ENCODE measurements around the gene STARD9.
"Not testable (repeated sequence)": the region's sequence is repeated elsewhere in the genome, so short reads cannot be mapped to it uniquely, and the experiment has no call there.

STARD9 gene

DNA sequence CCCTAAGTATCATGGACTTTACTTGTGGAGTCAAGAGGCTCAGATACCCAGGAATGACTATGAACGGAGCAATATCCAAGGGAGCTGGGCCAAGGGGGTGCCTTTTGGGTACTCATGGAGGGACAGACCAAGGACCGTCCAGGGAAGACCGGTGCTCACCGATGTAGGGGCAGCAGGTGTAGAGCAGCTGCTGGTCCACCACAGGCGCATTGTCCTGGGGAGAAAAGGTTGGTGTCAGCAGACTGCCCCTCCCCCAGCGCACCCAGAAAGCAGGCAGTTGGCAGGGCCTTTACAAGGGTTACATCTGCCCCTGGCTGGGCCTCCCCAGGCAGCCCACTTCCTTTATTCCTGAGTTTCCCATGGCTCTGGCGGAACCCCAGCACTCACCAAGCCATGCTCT lies 154.0 kb downstream of the STARD9 start:
- DNase-seq (ENCODE audit: low read depth in 2 of 2): no peak

GRCh38 chr15:42730135-42730534 lies 154.7 kb downstream of the STARD9 start:
- no peak for DNase-seq (ENCODE audit: low read depth in 2 of 2)

DNA sequence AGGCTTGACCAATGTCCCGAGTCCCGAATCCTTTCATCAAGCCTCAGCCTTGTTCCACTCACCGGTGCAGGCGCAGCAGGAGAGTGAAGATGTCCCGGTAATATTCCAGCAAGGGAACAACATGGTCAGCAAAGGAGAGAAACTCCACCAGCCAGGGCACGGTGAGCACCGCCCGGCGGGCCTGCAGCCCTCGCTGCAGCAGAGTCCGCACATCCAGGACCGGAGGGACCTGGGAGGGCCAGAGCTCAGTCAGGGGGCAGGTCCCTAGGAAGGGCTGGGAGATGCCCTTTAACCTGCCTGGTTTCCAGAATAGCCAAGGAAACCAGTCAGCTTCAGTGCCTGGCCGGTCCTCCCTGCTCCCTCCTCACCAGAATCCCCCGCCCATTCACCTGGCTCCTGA lies 155.1 kb downstream of the STARD9 start:
- DNase-seq (ENCODE audit: low read depth in 2 of 2): no peak

DNA sequence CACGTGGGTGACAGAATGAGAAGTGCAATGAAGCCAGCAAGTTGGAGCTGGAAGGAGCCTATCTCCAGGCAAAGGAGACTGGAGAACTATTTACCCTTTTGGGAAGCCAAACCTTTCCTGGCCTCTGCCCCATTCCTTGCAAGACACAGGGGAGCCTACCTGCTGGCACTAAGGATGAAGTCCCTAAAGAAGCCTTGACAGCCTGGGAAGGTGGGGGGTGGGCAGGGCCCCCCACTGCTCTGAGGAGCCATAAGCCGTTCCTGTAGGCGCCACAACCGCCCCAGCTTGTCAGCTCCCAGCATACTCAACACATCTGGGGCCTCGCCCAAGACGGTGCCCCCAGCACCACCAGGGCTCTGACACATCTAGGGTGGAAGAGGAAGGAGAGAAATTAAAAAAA lies 156.1 kb downstream of the STARD9 start:
- no peak for DNase-seq (ENCODE audit: low read depth in 2 of 2)

- no peak for DNase-seq (ENCODE audit: low read depth in 2 of 2)
Observed at GRCh38 chr15:42732095-42732827, 156.9 kb downstream of the STARD9 start.

DNA sequence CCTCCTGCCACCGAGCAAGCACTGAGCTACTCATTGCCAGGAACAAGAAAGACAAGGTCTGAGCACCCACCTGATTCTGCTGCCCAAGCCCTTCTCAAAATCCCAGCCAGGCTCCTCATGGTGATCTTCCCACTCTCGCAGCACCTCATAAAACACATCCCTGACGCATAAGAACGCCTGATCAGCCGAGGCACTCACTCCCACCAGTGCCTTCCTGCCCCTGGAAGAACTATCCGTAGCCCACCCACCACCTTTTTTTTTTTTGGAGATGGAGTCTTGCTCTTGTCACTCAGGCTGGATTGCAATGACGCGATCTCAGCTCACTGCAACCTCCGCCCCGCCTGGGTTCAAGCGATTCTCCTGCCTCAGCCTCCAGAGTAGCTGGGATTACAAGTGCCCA lies 157.6 kb downstream of the STARD9 start:
- no peak for DNase-seq (ENCODE audit: low read depth in 2 of 2)

GRCh38 chr15:42734076-42734672 lies 158.8 kb downstream of the STARD9 start:
- DNase-seq (ENCODE audit: low read depth in 2 of 2): no peak

DNA sequence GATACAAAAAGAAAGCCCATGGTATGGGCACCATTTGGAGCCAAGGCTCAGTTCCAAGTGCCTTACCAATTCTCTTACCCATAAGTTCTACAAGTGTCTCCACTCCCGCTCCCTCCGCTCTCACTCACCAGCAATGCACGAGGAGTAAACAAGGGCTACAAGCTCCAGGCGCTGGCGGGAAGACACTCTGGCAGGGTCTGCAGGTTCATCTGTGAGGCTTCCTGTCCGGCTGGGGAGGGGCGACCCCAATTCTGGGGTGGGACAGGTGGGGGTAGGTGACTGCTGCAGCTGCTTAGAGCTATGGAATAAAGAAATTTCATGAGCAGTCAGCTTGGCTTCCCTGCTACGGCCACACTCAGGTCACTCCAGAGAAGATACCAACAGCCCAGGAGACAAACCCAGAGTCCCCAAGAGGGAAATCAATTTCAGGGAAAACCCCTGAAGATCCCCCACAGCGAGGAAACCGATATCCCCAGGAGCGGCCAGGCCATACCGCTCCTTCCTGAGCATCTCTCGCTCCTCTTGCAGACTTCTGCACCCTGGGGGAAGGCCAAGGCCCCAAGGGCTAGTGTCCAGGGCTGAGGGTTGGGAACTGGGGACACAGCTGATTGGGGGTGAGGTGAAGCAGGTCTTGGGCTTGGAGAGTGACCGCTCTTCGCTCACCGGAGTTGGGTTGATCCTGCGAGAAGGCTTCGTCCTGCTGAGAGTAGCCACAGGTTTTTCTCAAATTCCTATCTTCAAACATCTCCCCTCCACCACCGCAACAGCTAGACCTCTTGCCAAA lies 160.2 kb downstream of the STARD9 start:
- DNase-seq (ENCODE audit: low read depth in 2 of 2): no peak

DNA sequence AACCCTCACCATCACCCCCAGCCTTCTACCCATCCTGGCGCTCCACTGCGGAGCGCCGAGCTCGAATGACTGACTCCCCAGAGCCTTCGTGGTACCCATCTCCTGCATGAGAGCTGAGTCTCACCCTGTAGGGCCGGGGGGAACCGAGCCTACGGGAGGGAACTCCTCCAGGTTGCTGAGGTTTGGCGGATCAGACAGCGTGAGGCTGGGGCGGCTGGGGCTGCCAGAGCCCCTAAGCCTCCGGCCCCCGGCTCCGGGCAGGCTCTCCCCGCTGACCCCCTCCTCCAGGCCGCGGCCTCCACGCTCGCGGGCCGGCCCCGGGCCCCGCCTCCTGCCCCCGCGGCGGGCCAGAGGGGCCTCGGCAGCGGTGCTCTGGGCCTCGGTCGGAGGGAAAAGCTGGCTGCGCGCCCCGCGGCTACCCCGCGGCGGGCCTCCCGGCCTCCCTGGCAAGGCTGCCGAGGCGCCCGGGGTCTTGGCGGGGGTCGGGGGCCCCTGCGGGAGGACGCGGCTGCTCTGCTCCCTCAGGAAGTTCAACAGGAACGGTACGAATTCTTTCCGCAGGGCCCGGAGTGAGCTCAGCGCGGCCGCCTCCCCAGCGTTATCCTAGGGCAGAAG lies 160.9 kb downstream of the STARD9 start:
- DNase-seq (ENCODE audit: low read depth in 2 of 2): no peak

DNA sequence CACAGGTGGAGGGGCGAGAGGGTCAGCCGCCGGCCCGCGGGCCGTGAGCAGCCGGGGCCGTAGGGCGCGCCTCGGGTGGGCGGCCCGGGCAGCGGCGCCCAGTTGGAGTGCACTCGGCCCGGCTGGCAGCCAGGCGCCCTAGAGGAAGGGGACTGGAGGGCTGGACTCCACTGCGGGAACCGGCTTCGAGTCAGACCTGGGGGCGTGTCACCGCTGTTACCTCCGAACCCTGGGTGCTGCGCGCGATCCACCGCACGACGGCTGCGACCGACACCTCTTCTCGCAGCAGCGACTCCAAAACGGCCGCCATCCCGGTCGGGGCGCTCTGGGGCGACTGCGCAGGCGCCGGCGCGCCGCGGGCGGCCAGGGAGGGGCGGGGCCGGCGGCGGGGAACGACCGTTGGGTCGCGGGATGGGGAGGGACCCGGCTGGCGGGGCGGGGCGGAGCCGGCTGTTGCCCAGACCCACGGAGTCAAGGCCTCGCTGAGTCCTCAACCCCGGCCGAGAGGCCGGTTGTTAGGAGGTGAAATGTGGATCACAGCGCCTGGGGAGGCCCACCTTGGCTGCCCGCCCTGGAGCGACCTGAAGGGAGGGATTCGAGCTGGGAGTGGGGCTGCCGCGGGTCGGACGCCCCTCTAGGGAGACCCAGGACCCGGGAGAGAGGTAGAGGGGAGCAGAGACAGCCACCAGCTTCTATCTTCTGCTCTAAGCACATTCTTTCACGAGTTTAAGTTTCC lies 161.6 kb downstream of the STARD9 start, which contains the start of gene CDAN1:
CDAN1 (minus strand) TSS at position 336 of the 736 bp plus-strand sequence; CDS start at position 310, 26 bp downstream.
- DNase-seq (ENCODE audit: low read depth in 2 of 2): peak; percentile 43 to 47

DNA sequence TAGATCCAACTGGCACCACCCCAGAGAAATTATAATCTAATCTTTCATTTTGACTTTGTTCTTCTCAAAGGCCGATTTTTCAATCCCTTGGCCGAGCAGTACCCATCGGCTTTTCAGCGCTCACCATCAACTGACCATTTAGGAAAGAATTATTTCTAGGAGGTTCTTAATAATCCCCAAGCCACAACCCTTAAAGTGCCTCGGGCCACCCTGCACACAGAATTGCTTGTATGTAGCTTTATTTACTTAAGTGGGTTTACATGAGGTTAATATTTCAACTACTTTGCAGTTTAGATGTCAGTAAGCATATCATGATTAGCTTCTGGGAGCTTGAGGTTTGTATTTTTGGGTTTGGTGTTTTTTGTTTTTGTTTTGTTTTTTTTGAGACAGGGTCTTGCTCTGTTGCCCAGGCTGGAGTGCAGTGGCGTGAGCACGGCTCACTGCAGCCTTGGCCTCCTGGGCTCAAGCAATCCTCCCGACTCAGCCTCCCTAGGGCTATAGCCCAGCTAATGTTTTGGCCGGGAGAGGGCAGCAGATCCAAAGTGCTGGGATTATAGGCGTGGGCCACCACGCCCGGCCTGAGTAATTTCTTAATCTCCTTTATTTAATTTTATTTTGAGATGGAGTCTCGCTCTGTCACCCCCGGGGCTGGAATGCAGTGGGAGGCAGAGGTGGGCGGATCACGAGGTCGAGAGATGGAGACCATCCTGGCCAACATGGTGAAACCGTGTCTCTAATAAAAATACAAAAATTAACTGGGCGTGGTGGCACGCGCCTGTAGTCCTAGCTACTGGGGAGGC lies 162.3 kb downstream of the STARD9 start:
- DNase-seq (ENCODE audit: low read depth in 2 of 2): no peak

DNA sequence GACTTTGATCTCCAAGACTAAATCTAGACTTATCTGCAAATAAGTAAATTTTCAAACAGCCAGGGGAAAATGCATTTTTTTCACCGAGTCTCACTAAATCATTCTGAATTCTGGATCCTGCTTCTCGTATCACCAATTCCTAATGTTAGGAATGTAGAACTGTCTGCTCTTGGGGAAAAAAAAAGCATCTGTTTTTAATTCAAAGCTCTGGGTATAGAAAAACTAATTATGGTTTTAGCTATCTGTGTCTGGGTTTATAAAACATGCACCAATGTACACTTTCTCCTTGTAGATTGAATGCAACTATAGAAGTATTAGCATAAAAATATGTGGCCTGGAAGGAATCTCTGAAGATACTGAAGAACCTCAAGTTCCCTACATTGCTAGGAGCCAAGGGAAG lies 166.3 kb downstream of the STARD9 start:
- peak; percentile 47 to 59 for DNase-seq (ENCODE audit: low read depth in 2 of 2)

GRCh38 chr15:42742149-42742548 lies 166.7 kb downstream of the STARD9 start:
- no peak for DNase-seq (ENCODE audit: low read depth in 2 of 2)

- DNase-seq (ENCODE audit: low read depth in 2 of 2): no peak
Observed at GRCh38 chr15:42744195-42744594, 168.8 kb downstream of the STARD9 start.

- no peak for DNase-seq (ENCODE audit: low read depth in 2 of 2)
Observed at GRCh38 chr15:42749266-42749665, 173.9 kb downstream of the STARD9 start.

GRCh38 chr15:42750306-42750705 lies 174.9 kb downstream of the STARD9 start:
- no peak for DNase-seq (ENCODE audit: low read depth in 2 of 2)

DNA sequence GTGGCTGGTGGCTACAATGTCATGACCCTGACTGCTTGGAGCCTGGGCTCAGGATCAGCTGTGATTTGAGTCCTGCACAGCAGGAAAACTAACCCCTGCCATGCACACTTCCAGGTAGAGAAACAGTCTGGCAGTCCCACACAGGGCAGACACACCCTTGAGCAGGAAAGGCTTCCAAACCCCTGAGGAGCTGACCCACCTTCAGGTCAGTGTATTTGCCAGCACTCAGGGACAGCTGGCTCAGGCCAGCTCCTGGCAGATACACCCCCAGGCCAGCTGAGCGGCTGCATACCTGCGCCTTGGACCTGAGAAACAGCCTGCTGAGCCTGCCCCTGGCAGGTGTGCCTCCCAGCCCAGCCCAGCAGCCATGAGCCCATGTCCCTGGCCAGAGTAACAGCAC lies 183.7 kb downstream of the STARD9 start:
- DNase-seq (ENCODE audit: low read depth in 2 of 2): no peak

- no peak for DNase-seq (ENCODE audit: low read depth in 2 of 2)
Observed at GRCh38 chr15:42760759-42761158, 185.4 kb downstream of the STARD9 start.

DNA sequence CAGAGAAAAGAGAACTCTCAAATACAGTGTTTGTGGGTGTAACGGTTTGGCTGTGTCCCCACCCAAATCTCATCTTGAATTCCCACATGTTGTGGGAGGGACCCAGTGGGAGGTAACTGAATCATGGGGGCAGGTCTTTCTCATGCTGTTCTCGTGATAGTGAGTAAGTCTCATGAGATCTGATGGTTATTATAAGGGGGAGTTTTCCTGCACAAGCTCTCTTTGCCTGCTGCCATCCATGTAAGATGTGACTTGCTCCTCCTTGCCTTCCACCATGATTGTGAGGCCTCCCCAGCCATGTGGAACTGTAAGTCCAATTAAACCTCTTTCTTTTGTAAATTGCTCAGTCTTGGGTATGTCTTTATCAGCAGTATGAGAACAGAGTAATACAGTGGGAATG lies 186.4 kb downstream of the STARD9 start:
- DNase-seq (ENCODE audit: low read depth in 2 of 2): not testable (repeated sequence)

DNA sequence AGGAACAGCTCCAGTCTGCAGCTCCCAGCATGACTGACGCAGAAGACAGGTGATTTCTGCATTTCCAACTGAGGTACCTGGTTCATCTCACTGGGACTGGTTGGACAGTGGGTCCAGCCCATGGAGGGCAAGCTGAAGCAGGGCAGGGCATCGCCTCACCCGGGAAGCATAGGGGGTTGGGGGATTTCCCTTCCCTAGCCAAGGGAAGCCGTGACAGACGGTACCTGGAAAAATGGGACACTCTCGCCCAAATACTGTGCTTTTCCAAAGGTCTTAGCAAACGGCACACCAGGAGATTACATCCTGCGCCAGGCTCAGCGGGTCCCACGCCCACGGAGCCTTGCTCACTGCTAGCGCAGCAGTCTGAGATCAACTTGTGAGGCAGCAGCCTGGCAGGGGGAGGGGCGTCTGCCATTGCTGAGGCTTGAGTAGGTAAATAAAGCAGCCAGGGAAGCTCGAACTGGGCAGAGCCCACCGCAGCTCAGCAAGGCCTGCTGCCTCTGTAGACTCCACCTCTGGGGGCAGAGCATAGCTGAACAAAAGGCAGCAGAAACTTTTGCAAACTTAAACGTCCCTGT lies 188.8 kb downstream of the STARD9 start:
- not testable (repeated sequence) for DNase-seq (ENCODE audit: low read depth in 2 of 2)

Data from fibroblast of skin of left biceps (primary cell).